KMS-11 (cell line): ENCODE data around the gene GAD1.
A peak's percentile ranks its signal among the peaks of the same experiment; 100 is the strongest.

ENCODE experiments used
- H2AFZ ChIP-seq: fragments of 200-600 bp; sonication (generic); 2 replicates; pipeline ENCODE4 v1.6.1; 2016; ENCODE audit warnings: antibody characterized with exemption, mixed run types, low read depth
- H3K27ac ChIP-seq: fragments of 200-600 bp; sonication (generic); 2 replicates; pipeline ENCODE4 v1.6.1; 2016; ENCODE audit warnings: mild to moderate bottlenecking, mixed run types
- H3K27me3 ChIP-seq: fragments of 200-600 bp; sonication (generic); 2 replicates; pipeline ENCODE4 v1.6.1; 2017; ENCODE audit warnings: mild to moderate bottlenecking, low read depth, mixed run types, moderate library complexity; ENCODE audit not compliant: insufficient read depth
- H3K36me3 ChIP-seq: fragments of 200-600 bp; sonication (generic); 2 replicates; pipeline ENCODE4 v1.6.1; 2017; ENCODE audit warnings: mild to moderate bottlenecking, mixed run types; ENCODE audit not compliant: insufficient read depth
- H3K4me1 ChIP-seq: fragments of 200-600 bp; sonication (generic); 2 replicates; pipeline ENCODE4 v1.6.1; 2016; ENCODE audit warnings: mild to moderate bottlenecking, low read depth, mixed run types; ENCODE audit not compliant: poor library complexity, severe bottlenecking
- H3K4me2 ChIP-seq: fragments of 200-600 bp; sonication (generic); 2 replicates; pipeline ENCODE4 v1.7.0; 2016; ENCODE audit warnings: mild to moderate bottlenecking, mixed run types
- H3K4me3 ChIP-seq: fragments of 200-600 bp; sonication (generic); IDR thresholded peaks from 2 replicates; pipeline ENCODE4 v1.6.1; 2017; ENCODE audit warnings: low read depth, low read length, mixed read lengths; ENCODE audit not compliant: insufficient read depth
- H3K79me2 ChIP-seq: fragments of 200-600 bp; sonication (generic); 2 replicates; pipeline ENCODE4 v1.6.1; 2016; ENCODE audit warnings: low read depth, mixed run types; ENCODE audit not compliant: insufficient read depth
- H3K9ac ChIP-seq: fragments of 200-600 bp; sonication (generic); 2 replicates; pipeline ENCODE4 v1.6.1; 2016; ENCODE audit warnings: mild to moderate bottlenecking, mixed run types
- H4K20me1 ChIP-seq: fragments of 200-600 bp; sonication (generic); 2 replicates; pipeline ENCODE4 v1.6.1; 2016; ENCODE audit warnings: mild to moderate bottlenecking, mixed run types; ENCODE audit not compliant: insufficient read depth
- CTCF ChIP-seq: fragments of 200-600 bp; sonication (generic); conservative IDR thresholded peaks from 2 replicates; pipeline ENCODE4 v1.6.1; 2017; ENCODE audit warnings: low read depth, mild to moderate bottlenecking, antibody characterized with exemption, low read length, moderate library complexity, mixed read lengths

The GAD1 gene

GRCh38 chr2:170772295-170772694 is 44.4 kb upstream of the GAD1 start:
- Histone ChIP-seq H3K4me3 (no peak overlapping the region), H3K27me3 (no peaks in the 10 kb centered on the region), H3K27ac (no peak overlapping the region), H4K20me1 (no peaks in the 10 kb centered on the region), H3K79me2 (no peaks in the 10 kb centered on the region), H3K4me1 (peaks cover 11% of the 10 kb centered on the region), H3K9ac (no peak overlapping the region), H2AFZ (no peak overlapping the region), H3K36me3 (no peaks in the 10 kb centered on the region), H3K4me2 (0 out of 2 replicates have a peak overlapping the region, but pooled peaks have one; percentile 63)
- TF ChIP-seq CTCF: no peak

DNA sequence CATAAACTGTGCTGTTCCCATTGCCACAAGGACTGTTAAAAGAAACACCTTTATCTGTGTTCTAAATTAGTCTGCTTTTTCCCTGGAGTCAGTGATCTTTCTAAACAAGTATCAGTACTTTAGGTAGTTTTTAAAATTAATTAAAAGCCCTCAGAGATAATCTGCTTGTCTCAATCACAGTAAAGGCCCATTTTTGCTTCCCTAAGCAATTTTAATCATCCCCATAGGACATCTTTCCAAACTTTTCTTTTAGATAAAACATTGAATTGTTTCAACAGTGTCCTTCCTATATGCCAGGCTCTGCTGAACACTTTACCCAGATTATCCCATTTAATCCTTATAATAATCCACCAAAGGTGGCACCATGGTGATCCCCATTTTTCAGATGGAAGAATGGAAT is 42.6 kb upstream of the GAD1 start:
- Histone ChIP-seq H3K27ac (no peak overlapping the region), H3K4me3 (no peak overlapping the region), H3K27me3 (no peaks in the 10 kb centered on the region), H2AFZ (no peak overlapping the region), H4K20me1 (no peaks in the 10 kb centered on the region), H3K36me3 (no peaks in the 10 kb centered on the region), H3K9ac (no peak overlapping the region), H3K4me1 (peaks cover 24% of the 10 kb centered on the region), H3K79me2 (no peaks in the 10 kb centered on the region), H3K4me2 (no peak overlapping the region)
- TF ChIP-seq CTCF: no peak

DNA sequence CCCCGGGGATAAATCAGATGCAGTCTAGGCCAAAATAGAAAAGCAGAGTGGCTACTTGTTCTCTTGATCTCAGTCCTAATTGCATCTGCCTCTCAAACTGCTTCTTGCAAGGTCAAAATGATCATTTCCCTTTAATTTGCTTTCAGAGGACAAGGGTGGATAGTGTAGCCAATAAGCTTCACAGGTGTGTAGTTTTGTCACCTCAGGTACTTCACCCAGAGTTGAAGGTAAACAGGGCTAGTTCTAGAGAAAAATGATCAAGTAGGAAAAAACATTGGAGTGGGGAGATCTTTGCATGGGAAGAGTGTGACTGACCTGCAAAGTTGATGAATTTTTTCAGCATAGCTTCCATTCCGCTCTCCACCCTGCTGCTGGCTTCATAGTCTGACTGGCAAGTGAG is 37.8 kb upstream of the GAD1 start:
- Histone ChIP-seq H3K9ac (no peak overlapping the region), H3K79me2 (no peaks in the 10 kb centered on the region), H3K27ac (no peak overlapping the region), H2AFZ (no peak overlapping the region), H3K36me3 (no peaks in the 10 kb centered on the region), H3K27me3 (no peaks in the 10 kb centered on the region), H4K20me1 (no peaks in the 10 kb centered on the region), H3K4me3 (no peak overlapping the region), H3K4me1 (peaks cover 22% of the 10 kb centered on the region), H3K4me2 (peak overlapping the region; percentile 9; the same call in 1 of the 2 replicates)
- TF ChIP-seq CTCF: no peak

DNA sequence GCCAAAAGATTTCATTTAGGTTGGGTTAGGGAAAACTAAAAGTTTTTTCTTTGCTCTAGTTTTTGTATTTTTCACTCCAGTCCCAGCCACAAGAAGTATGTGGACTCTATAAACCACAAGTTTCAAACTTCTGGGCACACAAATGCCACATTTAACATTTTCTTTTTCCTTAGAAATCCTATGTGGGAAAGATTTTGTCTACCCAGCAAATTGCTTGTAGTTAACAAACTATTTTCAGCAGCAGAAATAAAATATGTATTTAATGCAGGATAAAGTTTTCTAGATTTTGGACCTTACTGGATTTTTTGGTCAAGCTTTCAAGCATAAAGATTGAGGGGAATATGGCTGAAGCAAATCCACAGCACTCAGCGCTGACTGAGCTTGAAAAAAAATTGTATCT is 37.4 kb upstream of the GAD1 start:
- peak overlapping the region; percentile 9; the same call in 1 of the 2 replicates for H3K4me2 ChIP-seq
- H4K20me1 ChIP-seq: no peaks in the 10 kb centered on the region
- H3K27ac ChIP-seq: no peak overlapping the region
- H2AFZ ChIP-seq: no peak overlapping the region
- no peak overlapping the region for H3K9ac ChIP-seq
- H3K36me3 ChIP-seq: no peaks in the 10 kb centered on the region
- no peak overlapping the region for H3K4me3 ChIP-seq
- no peaks in the 10 kb centered on the region for H3K27me3 ChIP-seq
- no peak for TF ChIP-seq CTCF
- H3K4me1 ChIP-seq: peaks cover 22% of the 10 kb centered on the region
- no peaks in the 10 kb centered on the region for H3K79me2 ChIP-seq
